ENCODE results near the gene ATAD1.

DNA sequence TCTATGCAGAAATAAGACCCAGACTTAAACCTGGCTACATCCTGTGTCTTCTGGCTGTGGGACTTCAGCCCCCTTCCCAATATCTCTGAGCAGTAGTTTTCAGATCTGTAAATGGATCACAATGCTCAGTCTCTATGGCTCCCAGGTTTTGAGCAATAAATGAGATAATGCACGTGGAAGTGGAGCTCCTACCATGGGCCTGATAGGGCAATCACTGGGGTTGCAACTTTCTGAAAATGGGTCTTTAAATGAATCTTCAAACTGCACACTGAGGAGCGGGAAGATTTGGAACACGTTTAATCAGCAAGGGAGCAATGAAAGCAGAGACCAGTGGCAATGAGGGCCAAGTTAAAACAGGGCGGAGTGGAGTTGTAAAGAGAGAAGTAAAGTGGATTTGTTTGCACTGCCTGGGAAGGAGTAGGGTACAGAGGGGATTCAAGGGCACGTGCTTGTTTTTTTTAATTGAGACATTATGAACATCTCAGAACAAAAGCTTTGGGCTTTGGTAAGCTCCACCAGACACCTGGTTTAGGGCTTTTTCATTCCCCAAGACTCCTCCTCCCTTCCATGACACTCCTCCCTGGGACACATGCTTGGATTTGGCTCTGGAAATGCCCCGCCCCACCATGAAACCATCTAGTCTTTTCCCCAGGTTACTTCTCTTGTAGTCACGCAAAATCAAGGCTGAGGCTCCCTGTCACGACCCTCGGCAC lies 115.6 kb downstream of the ATAD1 start:
- TF ChIP-seq, protein P1, sequence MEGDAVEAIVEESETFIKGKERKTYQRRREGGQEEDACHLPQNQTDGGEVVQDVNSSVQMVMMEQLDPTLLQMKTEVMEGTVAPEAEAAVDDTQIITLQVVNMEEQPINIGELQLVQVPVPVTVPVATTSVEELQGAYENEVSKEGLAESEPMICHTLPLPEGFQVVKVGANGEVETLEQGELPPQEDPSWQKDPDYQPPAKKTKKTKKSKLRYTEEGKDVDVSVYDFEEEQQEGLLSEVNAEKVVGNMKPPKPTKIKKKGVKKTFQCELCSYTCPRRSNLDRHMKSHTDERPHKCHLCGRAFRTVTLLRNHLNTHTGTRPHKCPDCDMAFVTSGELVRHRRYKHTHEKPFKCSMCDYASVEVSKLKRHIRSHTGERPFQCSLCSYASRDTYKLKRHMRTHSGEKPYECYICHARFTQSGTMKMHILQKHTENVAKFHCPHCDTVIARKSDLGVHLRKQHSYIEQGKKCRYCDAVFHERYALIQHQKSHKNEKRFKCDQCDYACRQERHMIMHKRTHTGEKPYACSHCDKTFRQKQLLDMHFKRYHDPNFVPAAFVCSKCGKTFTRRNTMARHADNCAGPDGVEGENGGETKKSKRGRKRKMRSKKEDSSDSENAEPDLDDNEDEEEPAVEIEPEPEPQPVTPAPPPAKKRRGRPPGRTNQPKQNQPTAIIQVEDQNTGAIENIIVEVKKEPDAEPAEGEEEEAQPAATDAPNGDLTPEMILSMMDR (IDR thresholded peaks at IDR 0.05), result no peak
- TF ChIP-seq POLR2A (IDR thresholded peaks at IDR 0.05), result no peak
- TF ChIP-seq EP300 (IDR thresholded peaks at IDR 0.05), result no peak

Data from gastroesophageal sphincter (tissue), 3 donors.